Ammon's horn (tissue), 1 donor: ENCODE results near the gene MGRN1.
"Not testable (repeated sequence)": the region's sequence is repeated elsewhere in the genome, so short reads cannot be mapped to it uniquely, and the experiment has no call there.

Experiments used
- DNase-seq: peaks from one replicate; pipeline ENCODE4 v3.0.0-alpha.2; 2016; ENCODE audit warnings: low spot score

The MGRN1 gene

GRCh38 chr16:4734730-4735535 lies 110.3 kb downstream of the MGRN1 start:
- peak; percentile 88 for DNase-seq

GRCh38 chr16:4736546-4736945 lies 111.9 kb downstream of the MGRN1 start:
- no peak for DNase-seq

GRCh38 chr16:4737545-4737944 lies 112.9 kb downstream of the MGRN1 start:
- no peak for DNase-seq

- not testable (repeated sequence) for DNase-seq
Measured at GRCh38 chr16:4738370-4738769, 113.7 kb downstream of the MGRN1 start.
